Measurements from ENCODE around the gene IP6K3. TPM values are rescaled to one million over a fixed set of nuclear protein-coding genes. Genes with fewer than 3 reads are reported as not detected.

The IP6K3 gene
- total and polyA plus RNA-seq, 3 experiments from 2014 or later = not detected

DNA sequence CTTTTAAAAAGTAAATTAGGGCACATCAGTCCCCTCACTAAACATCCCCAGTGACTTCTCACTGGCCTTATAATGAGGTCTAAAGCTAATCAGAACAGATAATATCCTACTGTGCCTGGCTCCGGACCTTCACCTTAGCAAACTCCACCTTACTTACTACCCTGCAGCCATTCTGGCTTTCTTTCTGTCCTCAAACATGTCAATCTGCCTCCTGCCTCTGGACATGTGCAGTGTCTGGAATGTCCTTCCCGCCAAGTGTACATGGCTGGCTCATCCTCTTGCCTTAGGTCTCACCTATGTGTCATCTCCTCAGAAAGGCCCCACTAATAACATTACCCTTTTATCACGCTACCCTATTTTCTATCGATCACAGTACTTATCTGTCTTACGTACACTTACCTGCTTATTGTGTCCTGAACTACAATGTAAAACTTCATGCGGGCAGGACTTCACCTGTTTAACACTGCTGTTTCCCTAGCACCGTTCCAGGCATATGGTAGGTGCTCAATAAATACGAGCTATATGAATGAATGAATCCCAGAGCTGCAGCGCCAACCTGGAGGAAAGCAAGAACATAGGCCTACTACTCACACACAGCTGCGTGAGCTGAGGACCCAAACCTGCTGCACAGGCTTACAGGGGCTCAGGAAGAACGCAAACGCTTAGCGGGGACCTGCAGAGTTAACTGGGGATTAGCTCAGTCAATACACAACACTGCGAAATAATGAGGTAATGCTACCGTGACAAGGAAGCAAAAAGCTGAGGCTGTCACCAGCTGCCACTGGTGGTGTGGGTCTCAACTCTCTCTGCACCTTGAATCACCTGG lies 36.2 kb downstream of the IP6K3 start:
- Histone ChIP-seq H3K27ac (ENCODE audit: low read depth, low read length) (peak overlapping the region; percentile 91), H3K36me3 (ENCODE audit: insufficient read depth, low read length) (peaks cover 3% of the 10 kb centered on the region), H3K9me3 (ENCODE audit: low read length) (no peaks in the 10 kb centered on the region), H3K4me3 (ENCODE audit: low read length) (peak overlapping the region; percentile 98), H3K4me1 (ENCODE audit: insufficient read depth, low read length) (peaks cover 18% of the 10 kb centered on the region), H3K27me3 (ENCODE audit: insufficient read depth, low read length, poor library complexity, severe bottlenecking) (no peaks in the 10 kb centered on the region)
- Mint-ChIP-seq H3K36me3 (peaks cover 0 to 32% (median 6%) of the 10 kb centered on the region in 3 donors), H3K4me3 (peak overlapping the region; percentile 98 to 100 (median 99)), H3K4me1 (peaks cover 28 to 44% (median 39%) of the 10 kb centered on the region in 3 donors), H3K27me3 (peaks cover 0 to 2% of the 10 kb centered on the region in 2 donors), H3K27ac (peak overlapping the region in 7 of 8 donors; percentile 96 to 99 (median 98)), H3K9me3 (no peaks in the 10 kb centered on the region)
- DNase-seq = no peak
- POLR2A ChIA-PET = interaction anchor here (0.6 to 2.1 kb wide), 6 partner anchors 13 to 527 kb away, joined by 3 to 8 read pairs (median 4); partner anchors contain the start of genes BAK1, HMGA1 and ITPR3
- CTCF ChIA-PET = interaction anchor here (0.6 to 2.3 kb wide), 12 partner anchors 9 to 445 kb away, joined by 3 to 20 read pairs (median 4); no protein-coding TSS in a partner anchor

GRCh38 chr6:33709605-33710295 lies 37.0 kb downstream of the IP6K3 start:
- Histone ChIP-seq H3K4me3 (ENCODE audit: low read length) (no peak overlapping the region), H3K36me3 (ENCODE audit: insufficient read depth, low read length) (peaks cover 3% of the 10 kb centered on the region), H3K27ac (ENCODE audit: low read depth, low read length) (no peak overlapping the region), H3K27me3 (ENCODE audit: insufficient read depth, low read length, poor library complexity, severe bottlenecking) (no peaks in the 10 kb centered on the region), H3K9me3 (ENCODE audit: low read length) (no peaks in the 10 kb centered on the region), H3K4me1 (ENCODE audit: insufficient read depth, low read length) (peaks cover 18% of the 10 kb centered on the region)
- Mint-ChIP-seq H3K36me3 (peaks cover 0 to 32% (median 6%) of the 10 kb centered on the region in 3 donors), H3K9me3 (no peaks in the 10 kb centered on the region), H3K4me1 (peaks cover 28 to 44% (median 39%) of the 10 kb centered on the region in 3 donors), H3K27ac (peak overlapping the region in 6 of 8 donors; percentile 1 to 99 (median 66)), H3K27me3 (peaks cover 0 to 2% of the 10 kb centered on the region in 2 donors), H3K4me3 (peak overlapping the region in 5 of 7 donors; percentile 28 to 100 (median 98))
- DNase-seq = no peak
- ChIA-PET CTCF (interaction anchor here (1.3 kb wide), 1 partner anchor 34 kb away, joined by 6 read pairs; no protein-coding TSS in a partner anchor), POLR2A (no interaction called here)

DNA sequence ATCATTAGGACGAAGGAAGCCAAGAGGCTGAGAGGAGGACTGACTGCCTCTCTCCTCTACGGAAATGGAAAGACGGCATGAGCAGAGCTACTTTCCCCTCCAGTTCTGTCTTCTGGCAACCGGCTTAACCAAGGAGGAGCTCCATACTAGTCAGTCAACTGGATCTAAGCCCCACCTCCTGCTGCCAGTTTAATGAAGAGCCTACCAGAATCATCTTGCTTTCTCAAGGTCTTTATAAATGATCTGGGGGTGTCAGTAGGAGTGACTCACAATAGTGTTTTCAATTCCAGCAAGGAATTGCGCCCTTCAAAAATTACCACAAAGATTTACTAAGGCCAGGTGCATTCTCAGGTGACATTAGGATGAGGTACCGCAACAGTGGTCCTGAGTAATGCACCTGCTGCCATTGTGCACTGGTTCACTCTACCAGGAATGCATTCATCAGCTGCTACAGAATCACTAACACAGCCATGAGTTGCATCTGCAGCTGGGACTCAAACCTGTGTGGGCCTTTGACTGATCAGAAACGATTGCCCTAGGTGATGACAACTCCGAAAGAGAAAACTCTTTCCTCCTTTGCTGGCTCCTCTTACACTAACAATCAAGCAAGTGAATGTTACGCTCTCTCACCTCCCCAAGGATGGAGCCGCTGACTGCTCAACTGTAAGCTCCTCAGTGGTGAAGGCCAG lies 38.0 kb downstream of the IP6K3 start:
- no peak for DNase-seq
- peak overlapping the region in 2 of 7 donors; percentile 3 to 9 for H3K4me3 Mint-ChIP-seq
- Histone ChIP-seq H3K9me3 (ENCODE audit: low read length) (no peaks in the 10 kb centered on the region), H3K27me3 (ENCODE audit: insufficient read depth, low read length, poor library complexity, severe bottlenecking) (no peaks in the 10 kb centered on the region), H3K36me3 (ENCODE audit: insufficient read depth, low read length) (peaks cover 3% of the 10 kb centered on the region), H3K4me1 (ENCODE audit: insufficient read depth, low read length) (peaks cover 18% of the 10 kb centered on the region), H3K27ac (ENCODE audit: low read depth, low read length) (no peak overlapping the region), H3K4me3 (ENCODE audit: low read length) (no peak overlapping the region)
- H3K36me3 Mint-ChIP-seq = peaks cover 0 to 36% (median 6%) of the 10 kb centered on the region in 3 donors
- no peaks in the 10 kb centered on the region for H3K9me3 Mint-ChIP-seq
- peaks cover 0 to 2% of the 10 kb centered on the region in 2 donors for H3K27me3 Mint-ChIP-seq
- POLR2A ChIA-PET = no interaction called here
- H3K4me1 Mint-ChIP-seq = peaks cover 31 to 44% (median 39%) of the 10 kb centered on the region in 3 donors
- CTCF ChIA-PET = interaction anchor here (1.3 kb wide), 1 partner anchor 35 kb away, joined by 6 read pairs; no protein-coding TSS in a partner anchor
- H3K27ac Mint-ChIP-seq = peak overlapping the region in 2 of 8 donors; percentile 3 to 77

DNA sequence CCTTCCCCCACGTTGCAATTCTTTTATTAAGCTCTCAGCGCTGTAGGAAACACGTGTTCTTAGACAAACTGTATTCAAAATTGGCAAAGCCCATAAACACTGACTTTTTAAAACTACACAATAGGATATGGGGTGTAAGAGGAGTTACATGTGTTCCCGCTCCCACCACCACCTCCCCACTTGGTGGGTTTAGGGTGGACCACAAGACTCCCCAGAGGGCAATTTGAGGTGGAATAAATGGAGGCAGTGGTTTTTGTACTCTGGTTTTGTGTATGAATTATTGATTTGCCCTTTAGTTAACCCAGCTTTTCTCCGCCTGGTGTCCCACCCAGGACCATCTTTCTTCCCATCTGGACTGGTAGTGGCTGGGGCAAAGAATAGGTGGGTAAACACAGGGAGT lies 38.9 kb downstream of the IP6K3 start:
- H3K27me3 Mint-ChIP-seq = peaks cover 0 to 2% of the 10 kb centered on the region in 2 donors

GRCh38 chr6:33705955-33706725 lies 40.6 kb downstream of the IP6K3 start:
- peaks cover 3% of the 10 kb centered on the region for H3K36me3 ChIP-seq (ENCODE audit: insufficient read depth, low read length)
- ChIA-PET CTCF (interaction anchor here (1.3 kb wide), 1 partner anchor 116 kb away, joined by 3 read pairs; no protein-coding TSS in a partner anchor), POLR2A (no interaction called here)
- H3K4me1 Mint-ChIP-seq = peaks cover 27 to 35% (median 30%) of the 10 kb centered on the region in 3 donors
- H3K4me3 ChIP-seq (ENCODE audit: low read length) = no peak overlapping the region
- no peaks in the 10 kb centered on the region for H3K27me3 ChIP-seq (ENCODE audit: insufficient read depth, low read length, poor library complexity, severe bottlenecking)
- DNase-seq = no peak
- H3K4me3 Mint-ChIP-seq = peak overlapping the region in 1 of 7 donors; percentile 17
- H3K27ac ChIP-seq (ENCODE audit: low read depth, low read length) = no peak overlapping the region
- no peaks in the 10 kb centered on the region for H3K9me3 Mint-ChIP-seq
- H3K9me3 ChIP-seq (ENCODE audit: low read length) = no peaks in the 10 kb centered on the region
- no peaks in the 10 kb centered on the region for H3K27me3 Mint-ChIP-seq
- peak overlapping the region in 1 of 8 donors; percentile 64 for H3K27ac Mint-ChIP-seq
- H3K36me3 Mint-ChIP-seq = peaks cover 0 to 44% (median 4%) of the 10 kb centered on the region in 3 donors
- H3K4me1 ChIP-seq (ENCODE audit: insufficient read depth, low read length) = peaks cover 13% of the 10 kb centered on the region

More for the DNA sequence above, 38.9 kb downstream of the IP6K3 start:
- DNase-seq = no peak
- peaks cover 3% of the 10 kb centered on the region for H3K36me3 ChIP-seq (ENCODE audit: insufficient read depth, low read length)
- Mint-ChIP-seq H3K36me3 (peaks cover 0 to 40% (median 6%) of the 10 kb centered on the region in 3 donors), H3K27ac (peak overlapping the region in 3 of 8 donors; percentile 40 to 68 (median 47)), H3K9me3 (no peaks in the 10 kb centered on the region), H3K4me3 (peak overlapping the region in 1 of 7 donors; percentile 15), H3K4me1 (peaks cover 33 to 44% (median 39%) of the 10 kb centered on the region in 3 donors)
- ChIA-PET POLR2A (no interaction called here), CTCF (no interaction called here)
- no peak overlapping the region for H3K4me3 ChIP-seq (ENCODE audit: low read length)
- no peaks in the 10 kb centered on the region for H3K9me3 ChIP-seq (ENCODE audit: low read length)
- peaks cover 18% of the 10 kb centered on the region for H3K4me1 ChIP-seq (ENCODE audit: insufficient read depth, low read length)
- no peaks in the 10 kb centered on the region for H3K27me3 ChIP-seq (ENCODE audit: insufficient read depth, low read length, poor library complexity, severe bottlenecking)
- no peak overlapping the region for H3K27ac ChIP-seq (ENCODE audit: low read depth, low read length)

DNA sequence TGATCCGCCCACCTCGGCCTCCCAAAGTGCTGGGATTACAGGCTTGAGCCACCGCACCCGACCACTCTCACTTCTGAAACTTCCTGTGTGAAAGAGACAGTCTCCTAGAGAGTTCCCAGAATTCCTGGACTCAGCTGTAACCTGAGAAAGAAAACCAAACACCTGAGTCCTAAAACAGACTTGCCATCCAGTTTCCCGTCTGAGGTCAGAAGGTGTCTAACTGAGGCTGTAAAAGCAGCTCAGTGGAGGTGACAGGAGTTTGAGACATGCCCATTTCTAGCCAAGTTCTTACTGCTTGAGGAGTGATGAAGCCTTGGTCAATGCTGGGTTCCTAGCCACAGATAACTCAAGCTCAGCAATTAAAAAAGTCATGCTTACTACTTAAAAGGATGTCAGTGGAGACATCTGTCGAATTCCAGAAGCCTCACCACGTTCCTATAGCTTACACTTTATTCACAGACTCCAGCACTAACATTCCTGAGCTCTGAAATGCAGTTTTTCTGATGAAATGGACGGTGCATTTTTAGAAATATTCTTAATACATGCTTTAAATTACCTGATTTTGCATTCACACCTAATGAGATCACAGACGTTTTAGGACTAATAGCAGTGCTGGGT lies 41.3 kb downstream of the IP6K3 start:
- no peaks in the 10 kb centered on the region for H3K27me3 Mint-ChIP-seq
- no peaks in the 10 kb centered on the region for H3K9me3 Mint-ChIP-seq
- no peak overlapping the region for H3K4me3 Mint-ChIP-seq
- Histone ChIP-seq H3K4me1 (ENCODE audit: insufficient read depth, low read length) (peaks cover 9% of the 10 kb centered on the region), H3K4me3 (ENCODE audit: low read length) (no peak overlapping the region), H3K27ac (ENCODE audit: low read depth, low read length) (no peak overlapping the region), H3K9me3 (ENCODE audit: low read length) (no peaks in the 10 kb centered on the region), H3K27me3 (ENCODE audit: insufficient read depth, low read length, poor library complexity, severe bottlenecking) (no peaks in the 10 kb centered on the region), H3K36me3 (ENCODE audit: insufficient read depth, low read length) (peaks cover 3% of the 10 kb centered on the region)
- CTCF ChIA-PET = interaction anchor here (1.3 kb wide), 1 partner anchor 115 kb away, joined by 3 read pairs; no protein-coding TSS in a partner anchor
- peaks cover 0 to 46% (median 4%) of the 10 kb centered on the region in 3 donors for H3K36me3 Mint-ChIP-seq
- peak overlapping the region in 2 of 8 donors; percentile 21 to 64 for H3K27ac Mint-ChIP-seq
- no peak for DNase-seq
- peaks cover 21 to 30% (median 25%) of the 10 kb centered on the region in 3 donors for H3K4me1 Mint-ChIP-seq
- POLR2A ChIA-PET = no interaction called here
